Stomach (tissue), 4 donors: Measurements from ENCODE around the gene SPEM2.

Experiments
- CTCF ChIP-seq, 7 experiments: fragments of 450-650 bp in 4 of 7; fragments of 200-600 bp in 3 of 7; sonication (generic) in 3 of 7; IDR thresholded peaks; one replicate each; pipeline ENCODE4 v1.5.1; 2016 to 2019; ENCODE audit warnings: antibody characterized with exemption in 7 of 7, control low read depth in 2 of 7, mild to moderate bottlenecking in 1 of 7
- EP300 ChIP-seq: sonication (generic); formaldehyde crosslinking; IDR thresholded peaks from one replicate; pipeline ENCODE4 v1.6.1; 2017; ENCODE audit warnings: antibody characterized with exemption
- POLR2A ChIP-seq, 4 donors: fragments of 450-650 bp; IDR thresholded peaks; one replicate each; pipeline ENCODE4 v1.6.1; 2016; ENCODE audit warnings: antibody characterized with exemption in 4 of 4, control low read depth in 2 of 4, mild to moderate bottlenecking in 1 of 4, moderate library complexity in 1 of 4

GRCh38 chr17:7432296-7432695 is 6.9 kb downstream of the SPEM2 start:
- TF ChIP-seq CTCF (IDR thresholded peaks at IDR 0.05), result no peak
- TF ChIP-seq POLR2A (IDR thresholded peaks at IDR 0.05), result no peak
- no peak for TF ChIP-seq EP300
